Loucy (cell line): Measurements from ENCODE around the gene RAB30.

ENCODE experiments used
- H2AFZ ChIP-seq: fragments of 200-600 bp; sonication (generic); 2 replicates; pipeline ENCODE4 v1.6.0; 2016; ENCODE audit warnings: antibody characterized with exemption, mild to moderate bottlenecking, low read length, moderate library complexity
- H3F3A ChIP-seq: fragments of 200-600 bp; 2 replicates; pipeline ENCODE4 v1.6.0; 2016; ENCODE audit warnings: antibody characterized with exemption, low read depth, mild to moderate bottlenecking
- H3K27me3 ChIP-seq: fragments of 200-600 bp; sonication (generic); 2 replicates; pipeline ENCODE4 v1.6.1; 2014; ENCODE audit warnings: low read length, mild to moderate bottlenecking; ENCODE audit not compliant: insufficient read depth, poor library complexity, severe bottlenecking
- H3K36me3 ChIP-seq: fragments of 200-600 bp; sonication (generic); 2 replicates; pipeline ENCODE4 v1.6.1; 2016; ENCODE audit warnings: low read length; ENCODE audit not compliant: insufficient read depth
- H3K4me1 ChIP-seq: fragments of 200-600 bp; sonication (generic); 2 replicates; pipeline ENCODE4 v1.5.1; 2014; ENCODE audit warnings: low read length, mild to moderate bottlenecking; ENCODE audit not compliant: insufficient read depth, poor library complexity, severe bottlenecking
- H3K4me2 ChIP-seq: fragments of 200-600 bp; sonication (generic); 2 replicates; pipeline ENCODE4 v1.6.0; 2014; ENCODE audit warnings: antibody characterized with exemption, low read length, low read depth, mild to moderate bottlenecking; ENCODE audit not compliant: poor library complexity, severe bottlenecking
- H3K4me3 ChIP-seq: fragments of 200-600 bp; sonication (generic); 2 replicates; pipeline ENCODE4 v1.5.1; 2014; ENCODE audit warnings: low read length, mild to moderate bottlenecking, mixed read lengths; ENCODE audit not compliant: poor library complexity, severe bottlenecking
- H3K79me2 ChIP-seq: fragments of 200-600 bp; sonication (generic); 2 replicates; pipeline ENCODE4 v1.6.1; 2014; ENCODE audit warnings: low read length; ENCODE audit not compliant: insufficient read depth
- H3K9ac ChIP-seq: fragments of 200-600 bp; sonication (generic); 2 replicates; pipeline ENCODE4 v1.6.0; 2014; ENCODE audit warnings: mild to moderate bottlenecking, low read depth, low read length, moderate library complexity; ENCODE audit not compliant: poor library complexity, severe bottlenecking
- H3K9me2 ChIP-seq: fragments of 200-600 bp; sonication (generic); replicated peaks from 2 replicates; pipeline ENCODE4 v1.6.1; 2016; ENCODE audit warnings: low read depth, low read length, mixed read lengths
- H3K9me3 ChIP-seq: fragments of 200-600 bp; sonication (generic); 2 replicates; pipeline ENCODE4 v1.6.1; 2014; ENCODE audit warnings: mild to moderate bottlenecking, antibody characterized with exemption, low read length, low read depth; ENCODE audit not compliant: insufficient read depth
- H4K20me1 ChIP-seq: fragments of 200-600 bp; sonication (generic); 2 replicates; pipeline ENCODE4 v1.6.0; 2014; ENCODE audit warnings: antibody characterized with exemption, low read length, mild to moderate bottlenecking; ENCODE audit not compliant: insufficient read depth, poor library complexity, severe bottlenecking
- EZH2phosphoT487 ChIP-seq: fragments of 200-600 bp; IDR thresholded peaks from 2 replicates; pipeline ENCODE4 v1.6.1; 2018; ENCODE audit warnings: antibody characterized with exemption, mild to moderate bottlenecking, moderate library complexity, borderline replicate concordance
- TF ChIP-seq, protein P1 (sequence below): fragments of 200-600 bp; sonication (generic); conservative IDR thresholded peaks from 2 replicates; pipeline ENCODE4 v1.5.1; 2014; ENCODE audit warnings: mild to moderate bottlenecking, antibody characterized with exemption, low read length

The RAB30 gene

DNA sequence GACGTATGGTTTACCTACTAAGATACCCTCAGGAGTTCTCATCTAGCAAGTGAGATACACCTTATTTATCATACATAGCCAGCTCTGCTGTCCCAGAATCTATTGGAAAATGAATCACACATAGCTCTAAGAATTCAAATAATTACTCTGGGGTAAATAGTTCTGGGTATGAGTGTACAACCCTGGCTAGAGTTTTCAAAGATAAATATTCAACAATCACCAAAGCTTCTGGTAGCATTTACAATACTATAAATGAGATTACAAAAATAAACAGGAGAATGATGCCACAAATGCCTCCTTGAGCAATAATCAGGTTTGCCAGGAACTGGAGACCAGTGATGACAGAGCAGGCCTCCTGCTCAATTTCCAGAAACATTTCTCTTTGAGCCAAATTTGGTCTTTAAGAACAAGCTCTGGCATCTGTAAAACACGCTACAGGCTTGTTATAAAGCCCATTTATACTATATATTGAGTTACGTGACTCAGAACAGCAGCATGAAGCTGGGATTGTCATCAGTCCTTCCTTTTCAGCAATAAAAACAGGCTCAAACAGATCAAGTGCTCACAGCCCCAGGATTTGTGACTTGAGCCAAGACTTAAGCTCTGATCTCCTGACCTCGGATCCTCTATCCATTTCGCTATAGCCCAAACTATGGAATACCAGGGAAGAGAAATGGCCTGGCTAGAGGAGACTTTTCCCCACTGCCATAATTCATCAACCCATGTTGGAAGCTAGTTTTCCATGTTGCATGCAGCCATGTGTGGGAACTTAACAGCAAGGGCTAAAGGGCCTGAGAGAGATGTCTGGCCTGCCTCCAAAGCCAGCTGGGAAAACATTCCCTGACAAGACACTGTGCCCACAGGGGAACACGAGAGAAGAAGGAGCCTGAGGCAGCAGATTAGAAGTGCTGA, 19.7 kb downstream of the RAB30 start:
- Histone ChIP-seq H3K4me3 (no peak overlapping the region), H3K36me3 (no peaks in the 10 kb centered on the region), H3K27me3 (no peaks in the 10 kb centered on the region), H3K9me3 (no peaks in the 10 kb centered on the region), H3K4me1 (peaks cover 26% of the 10 kb centered on the region), H3K9me2 (no peaks in the 10 kb centered on the region), H3K79me2 (no peaks in the 10 kb centered on the region), H4K20me1 (no peaks in the 10 kb centered on the region), H3K4me2 (no peak overlapping the region), H3F3A (no peaks in the 10 kb centered on the region), H2AFZ (no peak overlapping the region), H3K9ac (no peak overlapping the region)
- TF ChIP-seq, protein P1, sequence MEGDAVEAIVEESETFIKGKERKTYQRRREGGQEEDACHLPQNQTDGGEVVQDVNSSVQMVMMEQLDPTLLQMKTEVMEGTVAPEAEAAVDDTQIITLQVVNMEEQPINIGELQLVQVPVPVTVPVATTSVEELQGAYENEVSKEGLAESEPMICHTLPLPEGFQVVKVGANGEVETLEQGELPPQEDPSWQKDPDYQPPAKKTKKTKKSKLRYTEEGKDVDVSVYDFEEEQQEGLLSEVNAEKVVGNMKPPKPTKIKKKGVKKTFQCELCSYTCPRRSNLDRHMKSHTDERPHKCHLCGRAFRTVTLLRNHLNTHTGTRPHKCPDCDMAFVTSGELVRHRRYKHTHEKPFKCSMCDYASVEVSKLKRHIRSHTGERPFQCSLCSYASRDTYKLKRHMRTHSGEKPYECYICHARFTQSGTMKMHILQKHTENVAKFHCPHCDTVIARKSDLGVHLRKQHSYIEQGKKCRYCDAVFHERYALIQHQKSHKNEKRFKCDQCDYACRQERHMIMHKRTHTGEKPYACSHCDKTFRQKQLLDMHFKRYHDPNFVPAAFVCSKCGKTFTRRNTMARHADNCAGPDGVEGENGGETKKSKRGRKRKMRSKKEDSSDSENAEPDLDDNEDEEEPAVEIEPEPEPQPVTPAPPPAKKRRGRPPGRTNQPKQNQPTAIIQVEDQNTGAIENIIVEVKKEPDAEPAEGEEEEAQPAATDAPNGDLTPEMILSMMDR, result no peak
- TF ChIP-seq EZH2phosphoT487, result no peak

DNA sequence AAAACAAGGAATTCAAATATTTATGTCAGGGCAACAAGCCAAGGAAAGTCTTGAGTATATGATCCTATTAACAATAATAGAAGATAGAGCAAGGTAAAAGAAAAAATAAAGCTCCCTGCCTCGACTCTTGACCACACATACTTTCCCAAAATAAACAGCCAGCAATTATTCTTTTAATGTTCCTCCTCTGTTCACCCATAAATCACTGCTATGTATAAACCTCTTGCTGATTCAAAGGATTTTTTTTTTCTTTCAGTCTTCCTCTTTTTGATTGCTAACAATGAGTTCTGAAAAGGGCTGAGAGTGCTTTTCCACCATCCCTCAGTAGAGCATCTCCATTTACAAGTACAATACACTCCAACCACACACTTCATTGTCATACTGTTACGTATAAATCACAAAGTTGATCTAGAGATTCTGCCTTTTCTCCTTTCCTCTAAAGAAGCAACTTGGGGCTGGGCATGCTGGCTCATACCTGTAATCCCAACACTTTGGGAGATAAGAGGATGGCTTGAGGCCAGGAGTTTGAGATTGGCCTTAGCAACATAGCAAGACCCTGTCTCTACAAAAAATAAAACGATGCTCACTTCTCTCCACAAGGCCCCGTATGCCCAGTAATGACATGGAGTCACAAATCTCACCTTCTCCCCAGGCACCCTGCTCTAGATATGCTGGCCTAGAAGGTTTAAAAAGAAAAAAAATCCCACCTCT, 24.0 kb downstream of the RAB30 start:
- no peak overlapping the region for H3K4me2 ChIP-seq
- no peaks in the 10 kb centered on the region for H3K9me3 ChIP-seq
- H3K36me3 ChIP-seq, result no peaks in the 10 kb centered on the region
- no peaks in the 10 kb centered on the region for H3K9me2 ChIP-seq
- H4K20me1 ChIP-seq, result no peaks in the 10 kb centered on the region
- no peaks in the 10 kb centered on the region for H3K4me1 ChIP-seq
- H3K9ac ChIP-seq, result no peak overlapping the region
- H3F3A ChIP-seq, result no peaks in the 10 kb centered on the region
- no peak overlapping the region for H3K4me3 ChIP-seq
- TF ChIP-seq EZH2phosphoT487, result no peak
- TF ChIP-seq, protein P1, result no peak
- no peaks in the 10 kb centered on the region for H3K79me2 ChIP-seq
- no peaks in the 10 kb centered on the region for H3K27me3 ChIP-seq
- H2AFZ ChIP-seq, result no peak overlapping the region

GRCh38 chr11:83046621-83047172, 25.0 kb downstream of the RAB30 start:
- Histone ChIP-seq H3K4me3 (no peak overlapping the region), H3K4me1 (no peaks in the 10 kb centered on the region), H3K4me2 (no peak overlapping the region), H3F3A (no peaks in the 10 kb centered on the region), H3K36me3 (no peaks in the 10 kb centered on the region), H3K9me3 (no peaks in the 10 kb centered on the region), H3K27me3 (no peaks in the 10 kb centered on the region), H4K20me1 (no peaks in the 10 kb centered on the region), H3K9ac (no peak overlapping the region), H3K9me2 (no peaks in the 10 kb centered on the region), H2AFZ (no peak overlapping the region), H3K79me2 (no peaks in the 10 kb centered on the region)
- TF ChIP-seq, protein P1, result no peak
- TF ChIP-seq EZH2phosphoT487, result no peak
